GM19099 (cell line): Measurements from ENCODE around the gene PGF.

Source experiments
- POLR2A ChIP-seq: IDR thresholded peaks from 3 replicates; pipeline ENCODE4 v1.6.1; 2011; ENCODE audit warnings: low read depth; ENCODE audit not compliant: insufficient read length; ENCODE audit errors: extremely low read depth

The PGF gene

DNA sequence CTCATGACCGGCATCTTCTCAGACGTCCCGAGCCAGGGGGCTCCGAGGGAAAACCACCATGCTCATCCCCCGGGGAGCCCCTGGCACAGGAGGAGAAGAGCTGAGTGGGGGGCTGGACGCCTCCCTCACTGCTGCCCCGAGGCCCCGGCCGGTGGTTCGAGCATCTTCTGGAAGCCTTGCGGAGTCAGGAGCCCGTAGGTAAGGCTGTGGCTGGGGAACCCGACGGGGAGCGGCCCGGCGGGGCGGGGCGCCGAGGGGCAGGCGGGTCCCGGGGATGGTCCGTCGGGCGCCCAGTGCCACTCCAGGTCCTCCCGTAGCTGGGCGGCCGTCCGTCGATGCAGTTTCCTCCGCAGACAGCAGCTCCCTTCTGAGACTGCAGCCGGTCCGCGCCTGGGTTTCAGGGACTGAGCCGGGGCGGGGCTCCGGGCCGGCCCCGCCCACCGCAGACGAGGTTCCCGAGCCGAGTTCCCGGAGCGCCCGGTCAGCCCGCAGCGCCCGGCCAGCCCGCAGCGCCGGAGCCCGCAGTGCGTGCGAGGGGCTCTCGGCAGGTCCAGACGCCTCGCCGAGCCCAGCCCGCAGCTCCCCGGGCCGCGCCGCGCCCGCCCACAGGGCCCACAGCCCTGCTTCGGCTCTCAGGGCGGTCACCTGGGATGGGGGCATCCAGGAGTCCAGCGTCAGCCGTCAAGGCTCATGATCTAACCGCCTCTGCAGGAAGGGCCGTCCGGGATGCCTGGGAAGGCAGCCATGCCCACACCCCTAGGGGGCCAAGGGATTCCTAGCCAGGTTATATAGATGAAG, at the start of gene PGF:
PGF (minus strand) TSS at position 369 of the 798 bp plus-strand sequence; CDS start at position 14, 355 bp downstream.
- TF ChIP-seq POLR2A, result no peak

DNA sequence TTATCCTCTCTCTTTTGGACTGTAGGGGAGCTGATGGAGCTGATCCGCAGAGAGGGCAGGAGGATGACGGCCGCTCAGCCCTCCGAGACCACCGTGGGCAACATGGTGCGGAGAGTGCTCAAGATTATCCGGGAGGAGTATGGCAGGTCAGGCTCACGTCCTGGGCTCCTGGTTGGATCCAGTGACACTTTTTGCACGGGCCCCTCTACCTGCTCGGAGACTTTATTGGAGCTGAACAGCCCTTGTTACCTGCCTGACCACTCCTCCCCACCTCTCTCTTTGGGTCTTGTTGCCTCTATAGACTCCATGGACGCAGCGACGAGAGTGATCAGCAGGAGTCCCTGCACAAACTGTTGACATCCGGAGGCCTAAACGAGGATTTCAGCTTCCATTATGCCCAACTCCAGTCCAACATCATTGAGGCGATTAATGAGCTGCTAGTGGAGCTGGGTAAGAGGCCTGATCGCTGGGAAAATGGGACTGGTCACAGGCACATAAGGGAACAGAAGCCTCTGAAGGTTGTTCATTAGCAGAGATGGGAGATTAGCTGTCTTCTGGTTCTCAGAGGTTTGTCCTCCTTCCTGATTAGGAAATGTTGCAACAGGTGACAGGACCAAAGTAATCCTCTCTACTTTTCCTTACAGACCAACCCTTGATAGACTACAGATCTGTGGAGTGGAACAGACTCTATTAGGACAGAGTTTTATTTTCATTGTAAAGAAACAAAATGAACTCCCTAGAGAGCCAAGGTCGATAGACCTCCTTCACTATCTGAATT, 48.0 kb upstream of the PGF start:
- no peak for TF ChIP-seq POLR2A

DNA sequence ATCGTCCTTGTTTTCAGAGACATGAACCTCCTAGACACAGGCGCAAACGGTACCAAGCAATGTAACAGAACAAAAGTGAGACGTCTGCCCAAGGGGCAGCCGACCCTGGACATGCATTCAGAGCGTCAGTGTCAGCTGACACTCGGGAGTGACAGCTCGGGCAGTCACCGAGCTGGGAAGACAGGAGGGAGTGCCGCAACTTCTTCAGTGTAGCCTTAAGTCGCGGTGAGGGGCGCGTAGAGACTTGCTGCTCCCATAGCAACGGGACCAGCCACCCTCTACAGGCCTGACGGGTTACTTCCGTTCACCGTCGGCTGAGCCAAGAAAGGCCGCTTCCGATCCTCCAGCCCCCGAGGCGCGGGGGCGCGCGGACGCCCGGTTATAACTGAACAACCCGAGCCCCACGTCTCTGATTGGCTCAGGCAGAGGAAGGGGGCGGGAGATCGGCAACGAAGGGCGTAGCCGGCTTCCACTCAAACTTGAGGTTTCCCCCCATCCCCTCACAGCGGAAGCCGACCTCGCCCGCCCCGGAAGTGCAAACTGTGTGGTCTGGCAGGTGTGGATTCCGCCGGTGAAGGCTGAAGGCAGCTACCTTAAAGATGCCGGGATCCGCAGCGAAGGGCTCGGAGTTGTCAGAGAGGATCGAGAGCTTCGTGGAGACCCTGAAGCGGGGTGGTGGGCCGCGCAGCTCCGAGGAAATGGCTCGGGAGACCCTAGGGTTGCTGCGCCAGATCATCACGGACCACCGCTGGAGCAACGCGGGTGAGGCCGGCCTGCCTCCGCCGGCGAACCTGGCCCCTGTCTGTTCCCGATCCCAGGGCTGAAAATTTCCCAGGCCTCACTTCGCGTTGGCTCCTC, 47.2 kb upstream of the PGF start, which contains the start of gene EIF2B2:
EIF2B2 (plus strand) TSS at position 530 of the 858 bp plus-strand sequence; CDS start at position 600, 70 bp downstream.
- TF ChIP-seq POLR2A, result peak; percentile 71

DNA sequence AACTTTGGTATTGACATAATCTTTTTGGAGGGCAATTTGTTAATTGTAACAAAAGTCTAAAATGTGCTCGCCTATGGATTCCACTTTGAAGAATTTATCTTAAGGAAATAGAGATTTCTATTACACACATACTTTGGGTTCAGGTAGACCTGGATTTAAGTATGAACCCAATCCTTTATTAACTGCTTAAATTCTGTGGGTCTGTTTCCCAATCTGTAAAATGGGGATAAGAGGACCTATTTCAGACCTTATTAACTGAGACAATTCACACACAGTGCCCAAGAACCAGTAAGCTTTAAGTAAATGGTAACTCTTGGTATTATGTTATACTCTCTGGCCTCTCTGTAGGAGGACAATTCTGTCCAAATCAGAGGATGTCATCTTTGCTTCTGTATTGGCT, 46.5 kb upstream of the PGF start:
- no peak for TF ChIP-seq POLR2A

DNA sequence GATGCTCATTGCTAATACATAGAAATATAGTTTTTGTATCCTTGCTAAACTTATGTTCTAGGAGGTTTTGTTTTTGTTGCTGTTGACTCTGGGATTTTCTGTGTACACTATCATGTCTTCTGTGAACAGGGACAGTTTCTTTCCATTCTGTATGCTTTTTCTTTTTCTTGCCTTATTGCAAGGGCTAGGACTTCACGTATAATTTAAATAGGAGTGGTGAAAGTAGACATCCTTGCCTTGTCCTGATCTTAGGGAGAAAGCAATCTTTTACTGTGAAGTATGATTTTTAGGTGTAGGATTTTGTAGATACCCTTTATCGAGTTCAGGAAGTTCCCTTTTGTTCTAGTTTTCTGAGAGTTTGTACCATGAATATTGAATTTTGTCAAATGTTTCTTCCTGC, 45.9 kb upstream of the PGF start:
- no peak for TF ChIP-seq POLR2A

DNA sequence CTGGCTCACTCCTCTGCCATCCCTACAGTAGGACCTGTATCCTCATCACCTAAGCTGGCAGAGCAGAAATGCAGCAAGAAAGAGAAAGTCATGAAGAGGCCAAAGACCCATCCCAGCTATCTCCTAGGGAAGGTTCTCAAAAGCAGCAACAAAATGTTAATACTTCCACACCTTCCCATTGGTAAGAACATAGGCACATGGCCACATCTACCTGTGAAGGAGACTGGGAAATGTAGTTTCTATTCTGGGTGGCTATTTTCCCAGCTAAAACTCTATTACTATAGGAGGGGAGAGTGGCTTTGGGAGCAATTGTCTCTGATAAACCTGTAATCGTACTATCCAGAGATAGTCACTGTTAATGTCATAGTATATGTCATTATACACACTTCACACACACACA, 33.6 kb upstream of the PGF start:
- no peak for TF ChIP-seq POLR2A

DNA sequence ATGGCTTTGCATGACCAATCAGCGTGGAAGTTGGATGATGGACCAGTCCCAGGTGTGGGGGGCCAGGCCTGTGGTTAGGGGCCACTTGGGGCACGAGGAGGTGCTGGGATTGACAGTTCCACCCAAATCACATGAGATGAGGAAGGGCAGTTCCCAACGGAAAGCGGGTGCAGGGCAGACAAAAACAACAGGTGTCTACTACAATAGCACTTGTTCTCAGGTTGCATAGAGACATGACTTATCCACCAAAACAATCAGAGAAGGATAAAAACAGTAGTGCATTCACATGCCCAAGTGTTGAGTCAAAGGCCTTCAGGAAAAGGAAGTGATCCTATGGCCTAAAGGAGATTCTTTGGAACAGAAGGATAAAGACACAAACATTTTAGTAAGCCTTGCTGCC, 32.7 kb upstream of the PGF start:
- TF ChIP-seq POLR2A, result no peak

DNA sequence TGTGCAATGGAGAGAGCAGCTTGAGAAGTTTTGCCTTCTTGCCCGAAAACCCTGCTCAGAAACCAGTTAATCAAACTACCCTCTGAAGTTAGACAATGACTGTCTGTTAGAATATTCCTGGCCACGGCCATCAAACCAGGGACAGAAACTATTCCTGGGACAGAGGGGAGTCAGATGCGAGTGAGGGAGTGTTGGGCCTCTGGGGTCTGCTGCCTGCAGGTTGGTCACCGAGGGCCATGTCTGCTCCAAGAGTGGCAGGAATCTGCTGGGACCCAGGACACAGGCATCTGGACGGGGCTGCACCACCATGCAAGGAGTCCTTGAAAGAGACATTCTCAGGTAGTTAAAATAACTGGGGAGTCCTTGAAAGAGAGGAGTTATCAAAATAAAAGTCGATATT, 30.4 kb upstream of the PGF start:
- TF ChIP-seq POLR2A, result no peak

DNA sequence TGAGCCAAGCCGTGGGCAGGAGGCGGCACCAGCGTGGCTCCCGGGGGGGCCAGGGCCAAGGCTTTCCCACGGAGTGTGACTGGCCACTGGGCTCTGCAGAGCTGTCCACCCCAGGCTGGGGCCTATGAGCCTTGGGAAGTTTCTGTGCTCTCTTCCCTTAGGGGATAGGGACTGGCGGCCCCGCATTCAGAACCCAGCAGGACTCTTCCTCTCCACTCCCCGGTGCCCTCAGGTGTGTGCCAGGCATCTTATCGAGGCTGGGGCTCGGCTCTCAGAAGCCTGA, 29.6 kb upstream of the PGF start:
- no peak for TF ChIP-seq POLR2A

DNA sequence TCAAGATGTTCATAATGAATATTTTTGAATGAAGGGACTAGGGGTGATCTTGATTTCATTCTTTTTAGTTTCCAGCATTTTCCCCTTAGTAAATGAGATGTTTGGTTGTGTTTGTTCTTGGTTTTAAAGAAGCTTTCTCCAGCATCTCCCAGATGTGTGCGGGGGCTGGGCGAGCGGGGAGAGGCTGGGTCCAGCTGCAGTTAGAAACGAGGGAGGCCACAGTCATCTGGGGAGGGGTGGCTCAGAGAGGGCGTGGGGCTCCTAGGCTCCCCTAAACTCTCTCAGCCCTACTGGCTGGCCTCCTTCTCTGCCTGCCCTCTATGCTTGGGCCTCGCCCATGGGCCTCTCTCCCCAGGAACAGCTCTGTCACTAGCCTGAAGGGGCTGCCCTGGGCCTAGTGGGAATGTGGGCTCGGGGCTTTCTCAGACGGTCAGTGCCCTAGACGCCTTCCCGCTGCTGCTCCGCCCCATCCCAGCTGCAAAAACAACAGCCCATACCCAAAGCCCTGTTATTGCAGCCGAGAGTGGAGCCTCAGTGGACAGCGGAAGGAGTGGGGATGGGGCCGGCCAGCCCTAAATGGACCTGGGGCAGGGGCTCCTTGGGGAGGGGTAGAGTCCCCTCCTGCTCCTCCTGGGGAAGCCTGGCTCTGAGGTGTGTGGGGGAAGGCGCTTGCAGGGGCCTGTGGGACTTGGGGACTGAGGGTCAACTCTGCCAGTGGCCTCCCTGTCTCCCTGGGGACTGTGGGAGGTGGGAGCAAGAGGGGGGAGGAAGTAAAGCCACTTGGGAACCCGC, 29.0 kb upstream of the PGF start:
- no peak for TF ChIP-seq POLR2A

DNA sequence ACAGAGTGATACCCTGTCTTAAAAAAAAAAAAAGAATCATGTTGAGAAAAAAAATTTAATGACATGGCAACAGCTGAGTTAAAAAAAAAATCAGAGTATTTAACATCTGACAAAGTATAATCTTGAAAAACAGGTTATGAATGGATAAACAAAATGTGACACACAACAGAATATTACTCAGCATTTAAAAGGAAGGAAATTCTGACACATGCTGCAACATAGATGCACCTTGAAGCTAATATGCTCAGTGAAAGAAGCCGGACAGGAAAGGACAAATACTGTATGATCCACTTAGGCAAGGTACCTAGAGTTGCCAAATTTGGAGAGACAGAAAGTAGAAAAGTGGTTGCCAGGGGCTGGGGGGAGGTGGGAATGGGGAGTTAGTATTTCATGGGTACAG, 27.9 kb upstream of the PGF start:
- no peak for TF ChIP-seq POLR2A

DNA sequence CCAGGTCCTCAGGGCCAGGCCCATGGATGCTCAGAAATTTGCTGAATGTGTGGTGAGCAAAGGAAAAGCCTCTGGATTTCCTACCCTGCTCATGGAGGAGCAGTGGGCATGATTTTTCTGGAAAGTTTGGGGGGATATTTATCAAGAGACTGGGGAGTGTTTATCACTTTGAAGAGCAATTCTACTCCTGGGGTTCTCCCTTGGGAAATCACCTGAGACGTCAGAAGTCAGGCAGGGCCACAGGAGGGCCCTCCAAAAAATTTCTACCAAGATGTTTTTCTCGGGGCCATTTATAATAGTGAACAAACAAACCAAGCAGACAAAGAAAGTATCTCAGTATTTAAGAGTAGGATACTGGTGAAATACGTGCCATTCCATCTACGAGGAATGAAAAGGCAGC, 27.3 kb upstream of the PGF start:
- no peak for TF ChIP-seq POLR2A

DNA sequence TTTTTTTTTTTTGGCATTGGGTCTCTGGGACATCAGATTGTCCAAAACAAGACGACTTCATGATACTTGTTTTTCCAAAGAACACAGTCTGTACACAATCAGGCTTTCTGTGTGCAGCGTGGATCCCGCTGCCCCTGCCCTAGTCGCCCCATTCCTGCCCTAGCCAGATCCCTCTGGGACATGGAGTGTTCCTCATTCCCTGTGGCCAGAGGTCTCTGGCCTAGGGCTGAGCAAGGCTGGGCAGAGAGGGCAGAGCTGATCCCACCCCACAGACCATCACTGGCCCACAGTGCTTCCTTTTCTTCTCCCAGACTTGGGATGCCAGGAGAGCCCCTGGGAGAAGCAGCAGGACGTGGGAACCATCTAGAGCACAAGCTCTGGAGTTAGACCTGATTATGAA, 26.4 kb upstream of the PGF start:
- no peak for TF ChIP-seq POLR2A

DNA sequence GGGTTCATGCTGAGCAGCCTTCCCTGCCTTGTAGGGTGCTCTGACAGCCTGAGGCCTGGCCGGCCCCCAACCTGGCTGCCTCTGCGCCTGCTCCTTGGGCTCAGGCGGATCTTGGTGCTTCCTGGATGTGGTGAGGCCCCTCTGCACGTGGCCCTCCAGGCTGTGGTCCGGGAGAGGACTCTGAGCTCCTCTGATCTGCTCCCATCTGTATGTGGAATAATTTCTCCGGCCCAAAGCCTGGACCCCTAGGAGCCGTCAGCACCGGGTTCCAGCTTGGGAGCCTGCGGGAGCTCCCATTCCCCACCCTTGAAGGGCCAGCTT, 26.0 kb upstream of the PGF start:
- no peak for TF ChIP-seq POLR2A

DNA sequence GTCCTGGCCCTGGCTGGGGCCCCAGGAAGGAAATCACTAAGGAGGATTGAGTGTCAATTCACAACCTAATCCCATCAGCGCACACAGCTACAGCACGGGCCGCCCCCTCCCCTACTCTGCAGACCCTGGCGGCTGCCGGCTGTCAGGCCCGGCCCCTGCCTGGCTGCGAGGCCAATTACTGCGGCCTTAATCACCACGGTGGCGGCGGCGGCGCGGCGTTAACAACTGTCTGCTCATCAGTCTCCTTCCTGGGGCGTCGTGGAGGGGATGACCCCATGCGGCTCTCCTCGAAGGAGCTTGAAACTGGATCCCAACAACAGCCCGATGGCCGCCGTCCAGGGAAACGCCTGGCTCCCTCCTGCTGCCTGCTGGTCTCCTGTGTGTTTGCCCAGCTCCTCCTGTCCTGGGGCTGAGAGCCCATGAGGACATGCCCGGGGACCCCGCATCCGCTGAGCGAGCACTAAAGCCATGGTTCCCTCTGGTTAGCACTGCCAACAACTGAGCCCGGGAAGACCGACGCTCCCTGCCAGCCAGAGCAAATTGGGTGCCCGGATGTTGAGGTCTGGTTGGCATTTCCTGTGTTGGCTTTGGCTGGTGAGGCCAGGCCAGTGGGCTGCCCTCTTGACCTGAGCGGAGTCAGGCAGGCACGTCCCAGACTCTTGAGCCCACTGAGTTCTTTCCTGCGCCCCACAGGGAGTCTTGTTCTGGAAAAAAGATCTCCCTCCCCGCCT, 25.5 kb upstream of the PGF start:
- TF ChIP-seq POLR2A, result no peak

DNA sequence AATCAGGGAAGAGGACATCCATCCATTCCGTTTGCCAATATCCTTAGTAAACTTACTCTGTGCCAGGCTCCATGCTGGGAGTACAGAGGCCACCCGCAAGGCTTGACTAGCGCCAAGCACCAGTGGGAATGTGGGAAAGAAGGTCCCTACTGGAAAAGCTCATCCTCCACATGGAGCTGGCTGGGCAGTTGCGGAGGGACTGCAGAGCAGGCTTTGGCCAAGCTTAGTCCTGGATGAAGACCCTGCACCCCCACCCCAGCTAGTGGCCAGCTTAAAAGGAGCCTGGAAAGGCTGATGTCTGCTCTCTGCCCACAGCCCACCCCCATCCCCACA, 25.0 kb upstream of the PGF start:
- TF ChIP-seq POLR2A, result no peak
